IPS DF 4.7 (cell line): ENCODE data around the gene LMBR1.
"Not testable (repeated sequence)": the region's sequence is repeated elsewhere in the genome, so short reads cannot be mapped to it uniquely, and the experiment has no call there.

ENCODE experiments used
- DNase-seq: peaks from one replicate; pipeline ENCODE4 v3.0.0-alpha.2; 2013; ENCODE audit warnings: low spot score; ENCODE audit errors: extremely low read depth

LMBR1 gene

DNA sequence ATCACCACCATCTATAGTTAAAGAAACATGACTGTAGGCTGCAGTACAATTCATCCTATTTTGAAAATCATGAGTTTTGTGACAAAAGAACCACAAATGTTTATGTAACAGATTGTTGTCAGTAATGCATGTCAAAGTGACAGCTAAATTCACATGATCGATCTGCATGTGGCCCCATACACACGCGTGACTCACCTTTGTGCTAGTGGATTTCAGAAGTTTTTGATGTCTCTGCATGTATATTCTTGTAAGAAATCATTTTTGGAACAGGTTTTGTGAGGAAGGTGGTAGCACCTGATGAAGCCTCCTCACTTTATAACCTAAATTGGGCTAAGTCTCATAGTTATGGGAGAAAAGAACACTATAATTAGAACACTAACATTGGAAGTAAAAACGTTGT lies 235.3 kb downstream of the LMBR1 start:
- no peak for DNase-seq

DNA sequence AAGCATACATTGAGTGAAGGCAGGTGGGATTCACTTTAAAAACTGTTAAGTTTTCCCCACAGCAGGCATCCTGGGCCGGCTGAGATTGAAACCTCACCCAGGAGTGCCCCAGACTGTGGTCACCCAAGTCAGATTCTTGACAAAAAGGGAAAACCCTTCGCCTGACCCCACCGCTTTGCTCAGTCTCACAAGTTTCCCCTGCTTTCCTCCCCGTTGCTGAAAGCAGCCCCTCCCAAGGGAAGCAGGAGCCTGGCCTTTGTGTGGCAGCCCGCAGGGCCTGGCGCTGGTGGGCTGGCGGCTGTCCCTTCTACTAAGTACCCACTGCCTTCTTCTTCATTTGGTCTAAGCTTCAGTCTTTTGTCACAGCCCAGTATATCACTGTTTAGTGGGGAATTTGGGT lies 236.4 kb downstream of the LMBR1 start:
- DNase-seq: no peak

DNA sequence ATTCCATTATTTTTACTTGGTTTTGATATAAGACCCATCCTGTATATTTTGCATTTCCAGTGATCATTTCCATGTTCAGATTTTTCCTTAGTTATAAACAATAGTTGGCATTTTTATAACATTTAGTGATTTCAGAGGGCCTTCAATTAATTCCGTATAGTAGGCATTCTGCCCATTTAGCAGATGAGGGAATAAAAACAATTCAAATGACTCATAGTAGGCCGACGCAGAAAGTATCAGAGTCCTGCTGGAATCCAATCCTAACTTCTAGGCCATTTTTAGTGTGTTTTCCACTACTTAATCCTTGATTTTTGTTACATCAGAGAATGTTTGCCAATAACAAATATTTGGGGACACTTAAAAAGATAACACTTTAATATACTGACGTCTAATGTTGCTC lies 237.0 kb downstream of the LMBR1 start:
- DNase-seq: no peak

DNA sequence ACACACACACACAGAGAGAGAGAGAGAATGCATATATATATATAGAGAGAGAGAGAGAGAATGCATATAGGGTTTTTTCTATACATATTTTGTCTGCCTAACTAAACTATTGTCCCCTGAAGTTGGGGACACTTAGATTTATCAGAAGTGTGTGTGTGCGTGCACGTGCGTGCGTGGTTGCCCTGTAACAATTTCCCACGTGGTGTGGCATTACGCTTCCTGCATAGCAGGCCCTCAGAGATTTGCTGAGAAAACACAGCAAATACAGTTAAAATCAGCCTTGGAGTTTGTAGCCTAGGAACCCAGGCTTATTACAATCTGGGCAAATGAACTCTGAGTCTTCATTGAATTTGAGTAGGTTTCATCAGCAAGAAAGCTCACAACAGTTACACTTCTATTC lies 237.7 kb downstream of the LMBR1 start:
- no peak for DNase-seq

DNA sequence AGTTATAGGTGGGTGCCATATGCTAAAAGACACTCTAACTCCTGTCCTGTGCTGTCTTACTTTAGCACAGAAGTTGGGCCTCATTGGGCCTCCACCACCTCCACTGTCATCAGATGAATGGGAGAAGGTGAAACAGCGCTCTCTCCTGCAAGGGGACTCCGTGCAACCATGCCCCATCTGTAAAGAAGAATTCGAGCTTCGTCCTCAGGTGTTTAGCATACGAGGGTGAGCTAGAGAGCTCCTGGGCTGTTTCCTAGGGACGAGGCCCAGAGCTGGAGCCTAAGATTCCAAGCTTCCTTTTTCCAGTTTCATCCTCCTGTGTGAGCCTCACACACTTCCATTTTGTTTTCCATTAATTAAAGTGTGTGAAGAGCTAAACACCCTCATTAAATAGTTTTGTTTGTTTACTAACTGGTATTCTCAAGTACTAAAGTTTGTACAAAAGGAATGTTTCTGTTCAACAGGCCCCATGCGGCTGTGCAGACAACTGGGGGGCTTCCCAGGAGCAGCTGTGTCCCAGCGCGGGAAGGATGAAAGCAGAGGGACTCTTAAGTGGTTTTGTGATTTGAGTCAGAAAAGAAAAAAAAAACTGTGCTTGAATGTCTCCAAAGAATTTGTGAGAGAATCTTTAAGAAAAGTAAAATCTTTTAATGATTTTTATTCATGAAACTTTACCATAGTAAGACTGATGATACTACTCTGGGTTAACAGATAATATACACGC lies 238.3 kb downstream of the LMBR1 start:
- DNase-seq: no peak

GRCh38 chr7:156652886-156653568 lies 240.0 kb downstream of the LMBR1 start:
- DNase-seq: no peak

- DNase-seq: no peak
Observed at GRCh38 chr7:156651474-156651873, 241.5 kb downstream of the LMBR1 start.

GRCh38 chr7:156650042-156650441 lies 242.9 kb downstream of the LMBR1 start:
- no peak for DNase-seq

DNA sequence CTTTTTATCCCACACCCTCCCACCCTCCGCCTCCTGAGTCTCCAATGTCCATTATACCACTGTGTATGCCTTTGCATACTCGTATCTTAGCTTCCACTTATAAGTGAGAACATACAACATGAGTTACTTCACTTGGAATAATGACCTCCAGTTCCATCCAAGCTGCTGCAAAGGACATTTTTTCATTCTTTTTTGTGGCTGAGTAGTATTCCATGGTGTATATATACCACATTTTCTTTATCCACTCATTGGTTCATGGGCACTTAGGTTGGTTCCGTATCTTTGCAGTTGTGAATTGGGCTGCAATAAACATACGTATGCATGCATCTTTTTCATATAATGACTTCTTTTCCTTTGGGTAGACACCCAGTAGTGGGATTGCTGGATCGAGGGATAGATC lies 245.7 kb downstream of the LMBR1 start:
- DNase-seq: not testable (repeated sequence)

- DNase-seq: no peak
Observed at GRCh38 chr7:156642306-156643045, 250.5 kb downstream of the LMBR1 start.

- DNase-seq: no peak
Observed at GRCh38 chr7:156640949-156641485, 252.0 kb downstream of the LMBR1 start.

- DNase-seq: no peak
Observed at GRCh38 chr7:156640257-156640948, 252.6 kb downstream of the LMBR1 start, which contains the start of gene RNF32. Gene RNF32, plus strand, starts transcription at chr7:156640774. Its CDS starts 3,104 bp downstream, at chr7:156643878.

- no peak for DNase-seq
Observed at GRCh38 chr7:156639426-156640256, 253.3 kb downstream of the LMBR1 start.

- no peak for DNase-seq
Observed at GRCh38 chr7:156638443-156639077, 254.4 kb downstream of the LMBR1 start.

- DNase-seq: not testable (repeated sequence)
Observed at GRCh38 chr7:156637093-156637492, 255.9 kb downstream of the LMBR1 start.

GRCh38 chr7:156635529-156636385 lies 257.2 kb downstream of the LMBR1 start:
- no peak for DNase-seq

- no peak for DNase-seq
Observed at GRCh38 chr7:156634117-156634516, 258.9 kb downstream of the LMBR1 start.

- DNase-seq: no peak
Observed at GRCh38 chr7:156629873-156630272, 263.1 kb downstream of the LMBR1 start.

- no peak for DNase-seq
Observed at GRCh38 chr7:156628562-156628961, 264.4 kb downstream of the LMBR1 start.
